GM21360 (cell line): ENCODE data around the gene GTF3A.

Experiments used
- ATAC-seq: cut with Tn5 transposase; IDR thresholded peaks from one replicate; pipeline ENCODE4 v1.9.1; 2021; ENCODE audit warnings: mild to moderate bottlenecking, moderate library complexity; ENCODE audit not compliant: unreplicated experiment

GTF3A gene

GRCh38 chr13:27446986-27447583 is 22.7 kb downstream of the GTF3A start:
- ATAC-seq = no peak

- ATAC-seq = no peak
Observed at GRCh38 chr13:27448308-27448707, 23.9 kb downstream of the GTF3A start.

- ATAC-seq = no peak
Observed at GRCh38 chr13:27449081-27449603, 24.7 kb downstream of the GTF3A start.

GRCh38 chr13:27449936-27450828 is 25.8 kb downstream of the GTF3A start, which contains the start of gene MTIF3:
Gene MTIF3 (minus strand): TSS chr13:27450564. CDS start chr13:27440448, 10,116 bp downstream.
- ATAC-seq = peak; percentile 79

- ATAC-seq = no peak
Observed at GRCh38 chr13:27450921-27451471, 26.6 kb downstream of the GTF3A start.

GRCh38 chr13:27455331-27455855 is 31.0 kb downstream of the GTF3A start:
- ATAC-seq = no peak

GRCh38 chr13:27461940-27462584 is 37.6 kb downstream of the GTF3A start:
- no peak for ATAC-seq

GRCh38 chr13:27463500-27463899 is 39.1 kb downstream of the GTF3A start:
- no peak for ATAC-seq

GRCh38 chr13:27465611-27466010 is 41.2 kb downstream of the GTF3A start:
- no peak for ATAC-seq

- ATAC-seq = no peak
Observed at GRCh38 chr13:27466513-27466912, 42.1 kb downstream of the GTF3A start.

GRCh38 chr13:27470075-27470820 is 45.8 kb downstream of the GTF3A start:
- ATAC-seq = no peak

- ATAC-seq = no peak
Observed at GRCh38 chr13:27472441-27472840, 48.0 kb downstream of the GTF3A start.

- no peak for ATAC-seq
Observed at GRCh38 chr13:27472941-27473340, 48.5 kb downstream of the GTF3A start.

- ATAC-seq = no peak
Observed at GRCh38 chr13:27474751-27475268, 50.4 kb downstream of the GTF3A start.

GRCh38 chr13:27476943-27477703 is 52.7 kb downstream of the GTF3A start:
- ATAC-seq = peak; percentile 72

GRCh38 chr13:27481766-27482165 is 57.3 kb downstream of the GTF3A start:
- ATAC-seq = no peak

- peak; percentile 79 for ATAC-seq
Observed at GRCh38 chr13:27482983-27483382, 58.6 kb downstream of the GTF3A start.

GRCh38 chr13:27483421-27483820 is 59.0 kb downstream of the GTF3A start:
- no peak for ATAC-seq
